ENCODE data around the gene IQGAP1.
"Not testable (repeated sequence)": the region's sequence is repeated elsewhere in the genome, so short reads cannot be mapped to it uniquely, and the experiment has no call there.

IQGAP1 gene

GRCh38 chr15:90387534-90388461, at the start of gene IQGAP1:
IQGAP1 (plus strand) TSS chr15:90388242; CDS start chr15:90388342, 100 bp downstream.
- H3K4me3 ChIP-seq (ENCODE audit: low read depth in 1 of 2, low read length in 2 of 2): peak within 1 kb of the TSS; percentile 80 to 87
- H3K27me3 ChIP-seq (ENCODE audit: control insufficient read depth in 1 of 2, insufficient read depth in 2 of 2, low read length in 2 of 2): no peaks in the 10 kb centered on the region
- H3K4me1 ChIP-seq (ENCODE audit: control insufficient read depth in 1 of 2, insufficient read depth in 2 of 2, low read length in 2 of 2): peaks cover 20 to 21% of the 10 kb centered on the region in 2 donors
- H3K27ac ChIP-seq (ENCODE audit: low read depth, low read length): peak within 1 kb of the TSS; percentile 98
- no peaks in the 10 kb centered on the region for H3K9me3 ChIP-seq (ENCODE audit: control insufficient read depth in 1 of 2, low read length in 2 of 2)
- H3K36me3 ChIP-seq (ENCODE audit: control insufficient read depth in 1 of 2, insufficient read depth in 2 of 2, low read length in 2 of 2): peaks cover 6 to 14% of the 10 kb centered on the region in 2 donors
- peak within 1 kb of the TSS; percentile 84 to 95 for H3K9ac ChIP-seq (ENCODE audit: low read depth in 1 of 2, low read length in 2 of 2)

GRCh38 chr15:90338532-90338931, 49.5 kb upstream of the IQGAP1 start:
- Histone ChIP-seq H3K27ac (ENCODE audit: low read depth, low read length) (no peak overlapping the region), H3K27me3 (ENCODE audit: control insufficient read depth in 1 of 2, insufficient read depth in 2 of 2, low read length in 2 of 2) (no peaks in the 10 kb centered on the region), H3K36me3 (ENCODE audit: control insufficient read depth in 1 of 2, insufficient read depth in 2 of 2, low read length in 2 of 2) (no peaks in the 10 kb centered on the region), H3K4me3 (ENCODE audit: low read depth in 1 of 2, low read length in 2 of 2) (no peak overlapping the region), H3K9ac (ENCODE audit: low read depth in 1 of 2, low read length in 2 of 2) (no peak overlapping the region), H3K4me1 (ENCODE audit: control insufficient read depth in 1 of 2, insufficient read depth in 2 of 2, low read length in 2 of 2) (peaks cover 8 to 10% of the 10 kb centered on the region in 2 donors), H3K9me3 (ENCODE audit: control insufficient read depth in 1 of 2, low read length in 2 of 2) (no peaks in the 10 kb centered on the region)

- Histone ChIP-seq H3K36me3 (ENCODE audit: control insufficient read depth in 1 of 2, insufficient read depth in 2 of 2, low read length in 2 of 2) (no peaks in the 10 kb centered on the region), H3K4me1 (ENCODE audit: control insufficient read depth in 1 of 2, insufficient read depth in 2 of 2, low read length in 2 of 2) (peaks cover 8 to 10% of the 10 kb centered on the region in 2 donors), H3K4me3 (ENCODE audit: low read depth in 1 of 2, low read length in 2 of 2) (no peak overlapping the region), H3K9me3 (ENCODE audit: control insufficient read depth in 1 of 2, low read length in 2 of 2) (no peaks in the 10 kb centered on the region), H3K27me3 (ENCODE audit: control insufficient read depth in 1 of 2, insufficient read depth in 2 of 2, low read length in 2 of 2) (no peaks in the 10 kb centered on the region), H3K27ac (ENCODE audit: low read depth, low read length) (no peak overlapping the region), H3K9ac (ENCODE audit: low read depth in 1 of 2, low read length in 2 of 2) (no peak overlapping the region)
These were observed 47.7 kb upstream of the IQGAP1 start for GRCh38 chr15:90340345-90340744.

GRCh38 chr15:90343302-90343790, 44.7 kb upstream of the IQGAP1 start:
- H3K27ac ChIP-seq (ENCODE audit: low read depth, low read length): no peak overlapping the region
- H3K27me3 ChIP-seq (ENCODE audit: control insufficient read depth in 1 of 2, insufficient read depth in 2 of 2, low read length in 2 of 2): no peaks in the 10 kb centered on the region
- no peak overlapping the region for H3K4me3 ChIP-seq (ENCODE audit: low read depth in 1 of 2, low read length in 2 of 2)
- H3K36me3 ChIP-seq (ENCODE audit: control insufficient read depth in 1 of 2, insufficient read depth in 2 of 2, low read length in 2 of 2): no peaks in the 10 kb centered on the region
- no peaks in the 10 kb centered on the region for H3K9me3 ChIP-seq (ENCODE audit: control insufficient read depth in 1 of 2, low read length in 2 of 2)
- no peak overlapping the region for H3K9ac ChIP-seq (ENCODE audit: low read depth in 1 of 2, low read length in 2 of 2)
- H3K4me1 ChIP-seq (ENCODE audit: control insufficient read depth in 1 of 2, insufficient read depth in 2 of 2, low read length in 2 of 2): peaks cover 5 to 7% of the 10 kb centered on the region in 2 donors

- H3K4me1 ChIP-seq (ENCODE audit: control insufficient read depth in 1 of 2, insufficient read depth in 2 of 2, low read length in 2 of 2): peaks cover 3 to 4% of the 10 kb centered on the region in 2 donors
- H3K27me3 ChIP-seq (ENCODE audit: control insufficient read depth in 1 of 2, insufficient read depth in 2 of 2, low read length in 2 of 2): no peaks in the 10 kb centered on the region
- H3K9me3 ChIP-seq (ENCODE audit: control insufficient read depth in 1 of 2, low read length in 2 of 2): no peaks in the 10 kb centered on the region
- H3K36me3 ChIP-seq (ENCODE audit: control insufficient read depth in 1 of 2, insufficient read depth in 2 of 2, low read length in 2 of 2): no peaks in the 10 kb centered on the region
- H3K9ac ChIP-seq (ENCODE audit: low read depth in 1 of 2, low read length in 2 of 2): no peak overlapping the region
- no peak overlapping the region for H3K4me3 ChIP-seq (ENCODE audit: low read depth in 1 of 2, low read length in 2 of 2)
- no peak overlapping the region for H3K27ac ChIP-seq (ENCODE audit: low read depth, low read length)
These were observed 43.4 kb upstream of the IQGAP1 start for GRCh38 chr15:90344662-90345061.

GRCh38 chr15:90345857-90346256, 42.2 kb upstream of the IQGAP1 start:
- Histone ChIP-seq H3K27me3 (ENCODE audit: control insufficient read depth in 1 of 2, insufficient read depth in 2 of 2, low read length in 2 of 2) (no peaks in the 10 kb centered on the region), H3K4me3 (ENCODE audit: low read depth in 1 of 2, low read length in 2 of 2) (no peak overlapping the region), H3K4me1 (ENCODE audit: control insufficient read depth in 1 of 2, insufficient read depth in 2 of 2, low read length in 2 of 2) (peaks cover 0 to 4% of the 10 kb centered on the region in 2 donors), H3K27ac (ENCODE audit: low read depth, low read length) (no peak overlapping the region), H3K36me3 (ENCODE audit: control insufficient read depth in 1 of 2, insufficient read depth in 2 of 2, low read length in 2 of 2) (no peaks in the 10 kb centered on the region), H3K9ac (ENCODE audit: low read depth in 1 of 2, low read length in 2 of 2) (no peak overlapping the region), H3K9me3 (ENCODE audit: control insufficient read depth in 1 of 2, low read length in 2 of 2) (no peaks in the 10 kb centered on the region)

- not testable (repeated sequence) for H3K4me3 ChIP-seq (ENCODE audit: low read depth in 1 of 2, low read length in 2 of 2); H3K27ac ChIP-seq (ENCODE audit: low read depth, low read length); H3K36me3 ChIP-seq (ENCODE audit: control insufficient read depth in 1 of 2, insufficient read depth in 2 of 2, low read length in 2 of 2); H3K4me1 ChIP-seq (ENCODE audit: control insufficient read depth in 1 of 2, insufficient read depth in 2 of 2, low read length in 2 of 2); H3K9me3 ChIP-seq (ENCODE audit: control insufficient read depth in 1 of 2, low read length in 2 of 2); H3K9ac ChIP-seq (ENCODE audit: low read depth in 1 of 2, low read length in 2 of 2); H3K27me3 ChIP-seq (ENCODE audit: control insufficient read depth in 1 of 2, insufficient read depth in 2 of 2, low read length in 2 of 2)
These were observed 40.5 kb upstream of the IQGAP1 start for GRCh38 chr15:90347431-90348065.

- Histone ChIP-seq H3K9ac (ENCODE audit: low read depth in 1 of 2, low read length in 2 of 2) (no peak overlapping the region), H3K4me3 (ENCODE audit: low read depth in 1 of 2, low read length in 2 of 2) (no peak overlapping the region), H3K27me3 (ENCODE audit: control insufficient read depth in 1 of 2, insufficient read depth in 2 of 2, low read length in 2 of 2) (no peaks in the 10 kb centered on the region), H3K4me1 (ENCODE audit: control insufficient read depth in 1 of 2, insufficient read depth in 2 of 2, low read length in 2 of 2) (peaks cover 0 to 8% of the 10 kb centered on the region in 2 donors), H3K36me3 (ENCODE audit: control insufficient read depth in 1 of 2, insufficient read depth in 2 of 2, low read length in 2 of 2) (no peaks in the 10 kb centered on the region), H3K9me3 (ENCODE audit: control insufficient read depth in 1 of 2, low read length in 2 of 2) (no peaks in the 10 kb centered on the region), H3K27ac (ENCODE audit: low read depth, low read length) (no peak overlapping the region)
These were observed 39.6 kb upstream of the IQGAP1 start for GRCh38 chr15:90348456-90348855.

- no peaks in the 10 kb centered on the region for H3K9me3 ChIP-seq (ENCODE audit: control insufficient read depth in 1 of 2, low read length in 2 of 2)
- no peaks in the 10 kb centered on the region for H3K27me3 ChIP-seq (ENCODE audit: control insufficient read depth in 1 of 2, insufficient read depth in 2 of 2, low read length in 2 of 2)
- peaks cover 0 to 8% of the 10 kb centered on the region in 2 donors for H3K4me1 ChIP-seq (ENCODE audit: control insufficient read depth in 1 of 2, insufficient read depth in 2 of 2, low read length in 2 of 2)
- H3K36me3 ChIP-seq (ENCODE audit: control insufficient read depth in 1 of 2, insufficient read depth in 2 of 2, low read length in 2 of 2): no peaks in the 10 kb centered on the region
- no peak overlapping the region for H3K9ac ChIP-seq (ENCODE audit: low read depth in 1 of 2, low read length in 2 of 2)
- H3K27ac ChIP-seq (ENCODE audit: low read depth, low read length): no peak overlapping the region
- no peak overlapping the region for H3K4me3 ChIP-seq (ENCODE audit: low read depth in 1 of 2, low read length in 2 of 2)
These were observed 39.0 kb upstream of the IQGAP1 start for GRCh38 chr15:90349072-90349471.

- Histone ChIP-seq H3K27me3 (ENCODE audit: control insufficient read depth in 1 of 2, insufficient read depth in 2 of 2, low read length in 2 of 2) (no peaks in the 10 kb centered on the region), H3K27ac (ENCODE audit: low read depth, low read length) (no peak overlapping the region)
These were observed 38.2 kb upstream of the IQGAP1 start for GRCh38 chr15:90349821-90350220.

More at GRCh38 chr15:90349821-90350220, 38.2 kb upstream of the IQGAP1 start:
- no peaks in the 10 kb centered on the region for H3K36me3 ChIP-seq (ENCODE audit: control insufficient read depth in 1 of 2, insufficient read depth in 2 of 2, low read length in 2 of 2)
- H3K9ac ChIP-seq (ENCODE audit: low read depth in 1 of 2, low read length in 2 of 2): no peak overlapping the region
- H3K4me1 ChIP-seq (ENCODE audit: control insufficient read depth in 1 of 2, insufficient read depth in 2 of 2, low read length in 2 of 2): peaks cover 0 to 8% of the 10 kb centered on the region in 2 donors
- H3K4me3 ChIP-seq (ENCODE audit: low read depth in 1 of 2, low read length in 2 of 2): no peak overlapping the region
- H3K9me3 ChIP-seq (ENCODE audit: control insufficient read depth in 1 of 2, low read length in 2 of 2): no peaks in the 10 kb centered on the region
